ENCODE measurements around the gene PLXDC1.

- no peak for TF ChIP-seq POLR2A (IDR thresholded peaks at IDR 0.05)
- TF ChIP-seq CTCF (IDR thresholded peaks at IDR 0.05), result no peak
These were observed 70.9 kb downstream of the PLXDC1 start for GRCh38 chr17:39080421-39081078.

All from body of pancreas (tissue), 4 donors.